ENCODE results near the gene R3HDM2.

DNA sequence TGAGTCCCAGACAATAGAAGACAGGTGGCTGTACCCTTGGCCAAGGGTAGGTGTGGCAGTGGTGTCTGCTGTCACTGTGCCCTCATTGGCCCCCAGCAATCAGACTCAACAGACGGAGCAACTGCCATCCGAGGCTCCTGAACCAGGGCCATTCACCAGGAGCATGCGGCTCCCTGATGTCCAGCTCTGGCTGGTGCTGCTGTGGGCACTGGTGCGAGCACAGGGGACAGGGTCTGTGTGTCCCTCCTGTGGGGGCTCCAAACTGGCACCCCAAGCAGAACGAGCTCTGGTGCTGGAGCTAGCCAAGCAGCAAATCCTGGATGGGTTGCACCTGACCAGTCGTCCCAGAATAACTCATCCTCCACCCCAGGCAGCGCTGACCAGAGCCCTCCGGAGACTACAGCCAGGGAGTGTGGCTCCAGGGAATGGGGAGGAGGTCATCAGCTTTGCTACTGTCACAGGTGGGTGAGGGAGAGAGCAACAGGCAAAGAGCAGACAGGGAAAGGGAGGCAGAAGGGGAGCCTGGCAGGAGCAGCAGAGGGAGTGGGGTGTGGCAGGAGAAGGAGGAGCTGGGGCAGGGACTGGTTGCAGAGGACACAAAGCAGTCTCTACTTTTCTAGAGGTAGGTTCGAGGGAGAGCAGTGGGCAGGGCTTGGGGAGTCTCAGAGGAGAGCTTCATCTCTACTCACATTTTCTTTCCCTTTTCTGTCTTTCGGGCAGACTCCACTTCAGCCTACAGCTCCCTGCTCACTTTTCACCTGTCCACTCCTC is 24.7 kb upstream of the R3HDM2 start:
- TF ChIP-seq NFRKB (IDR thresholded peaks at IDR 0.05) (no peak), KDM4B (CRISPR knock-in tag; IDR thresholded peaks at IDR 0.05) (no peak), MAZ (IDR thresholded peaks at IDR 0.05; ENCODE audit: borderline replicate concordance, low read depth, low read length) (no peak), MAZ (CRISPR knock-in tag; IDR thresholded peaks at IDR 0.05; ENCODE audit: low read depth) (no peak; the same call in 1 of the 2 replicates), ZBTB1 (CRISPR knock-in tag; IDR thresholded peaks at IDR 0.05; ENCODE audit: borderline replicate concordance) (no peak)
